Choroid plexus epithelial cell (primary cell): ENCODE results near the gene CIPC.

Experiments
- DNase-seq: peaks from one replicate; pipeline ENCODE4 v3.0.0-alpha.2; 2010; ENCODE audit warnings: low read depth
- H3K4me3 ChIP-seq: 2 replicates; pipeline ENCODE4 v1.5.1; 2011; ENCODE audit warnings: low read depth, mild to moderate bottlenecking, control low read depth, low read length, moderate library complexity
- TF ChIP-seq, protein P1 (sequence below): conservative IDR thresholded peaks from 2 replicates; pipeline ENCODE4 v1.5.1; 2011; ENCODE audit warnings: low read depth, mild to moderate bottlenecking, control low read depth, inconsistent platforms, low read length, moderate library complexity

CIPC gene

DNA sequence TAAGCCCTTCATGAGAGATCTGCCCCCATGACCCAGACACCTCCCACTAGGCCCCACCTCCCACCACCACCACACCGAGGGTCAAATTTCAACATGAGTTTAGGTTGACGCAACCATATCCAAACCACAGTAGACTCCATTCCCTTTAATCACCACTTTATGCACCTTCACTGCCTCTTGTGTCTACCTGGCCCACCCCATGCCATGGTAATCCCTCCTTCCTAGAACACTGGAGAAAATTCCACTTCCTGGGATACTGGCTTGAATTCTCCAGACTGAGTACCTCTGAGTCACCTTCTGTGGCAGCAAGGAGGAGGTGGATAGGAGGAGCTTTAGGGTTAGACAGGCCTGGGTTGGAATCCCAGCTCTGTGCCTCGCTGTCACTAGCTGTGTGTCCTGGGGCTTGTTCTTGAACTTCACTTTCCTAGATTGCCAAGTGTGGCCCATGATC is 26.1 kb upstream of the CIPC start:
- TF ChIP-seq, protein P1, sequence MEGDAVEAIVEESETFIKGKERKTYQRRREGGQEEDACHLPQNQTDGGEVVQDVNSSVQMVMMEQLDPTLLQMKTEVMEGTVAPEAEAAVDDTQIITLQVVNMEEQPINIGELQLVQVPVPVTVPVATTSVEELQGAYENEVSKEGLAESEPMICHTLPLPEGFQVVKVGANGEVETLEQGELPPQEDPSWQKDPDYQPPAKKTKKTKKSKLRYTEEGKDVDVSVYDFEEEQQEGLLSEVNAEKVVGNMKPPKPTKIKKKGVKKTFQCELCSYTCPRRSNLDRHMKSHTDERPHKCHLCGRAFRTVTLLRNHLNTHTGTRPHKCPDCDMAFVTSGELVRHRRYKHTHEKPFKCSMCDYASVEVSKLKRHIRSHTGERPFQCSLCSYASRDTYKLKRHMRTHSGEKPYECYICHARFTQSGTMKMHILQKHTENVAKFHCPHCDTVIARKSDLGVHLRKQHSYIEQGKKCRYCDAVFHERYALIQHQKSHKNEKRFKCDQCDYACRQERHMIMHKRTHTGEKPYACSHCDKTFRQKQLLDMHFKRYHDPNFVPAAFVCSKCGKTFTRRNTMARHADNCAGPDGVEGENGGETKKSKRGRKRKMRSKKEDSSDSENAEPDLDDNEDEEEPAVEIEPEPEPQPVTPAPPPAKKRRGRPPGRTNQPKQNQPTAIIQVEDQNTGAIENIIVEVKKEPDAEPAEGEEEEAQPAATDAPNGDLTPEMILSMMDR = no peak

DNA sequence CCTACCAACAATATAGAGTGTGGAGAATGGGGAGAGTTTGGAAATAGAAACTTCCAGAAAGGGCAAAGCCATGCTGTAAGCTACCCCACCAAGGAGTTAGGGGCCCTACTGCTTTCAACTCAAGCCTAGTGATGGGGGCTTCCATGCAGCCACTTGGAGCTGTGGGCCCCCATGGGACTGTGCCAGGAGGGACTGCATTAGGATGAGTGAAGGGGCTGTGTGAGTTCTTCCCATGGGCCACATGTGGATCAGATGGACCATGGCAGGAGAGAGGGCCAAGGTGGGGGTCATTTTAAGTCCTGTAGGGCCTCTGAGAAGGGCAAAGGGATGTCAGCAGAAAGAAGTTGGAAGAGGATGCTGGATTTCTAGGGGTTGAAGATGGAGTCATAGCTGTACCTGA is 23.1 kb upstream of the CIPC start:
- no peak overlapping the region for H3K4me3 ChIP-seq
- TF ChIP-seq, protein P1 = no peak
- DNase-seq = no peak

More for the DNA sequence above, 26.1 kb upstream of the CIPC start:
- H3K4me3 ChIP-seq = no peak overlapping the region
- DNase-seq = peak; percentile 36

DNA sequence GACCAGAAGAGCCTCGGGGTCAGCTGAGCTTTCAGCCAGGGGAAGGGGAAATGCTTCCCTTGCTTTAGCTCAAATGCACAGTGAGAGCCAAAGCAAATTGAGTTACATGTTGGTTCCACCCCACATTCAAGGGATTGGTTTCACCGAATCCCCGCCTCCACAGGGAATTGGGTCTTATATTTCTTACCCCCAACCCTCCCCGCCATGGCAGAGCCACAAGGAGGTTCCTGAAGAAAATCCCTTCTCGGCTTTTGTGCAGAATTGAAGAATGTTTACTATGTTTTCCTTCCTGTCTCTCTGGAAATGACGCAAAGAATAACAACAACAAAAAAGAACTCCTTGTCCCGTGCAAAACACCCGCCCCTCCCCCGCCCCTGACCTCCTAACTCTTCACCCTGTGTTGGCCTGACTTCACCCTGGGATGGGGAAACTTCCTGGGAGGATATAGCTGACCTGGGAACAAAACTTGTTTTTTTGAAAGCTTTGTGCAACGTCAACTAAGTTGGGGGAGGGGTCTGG is 21.9 kb upstream of the CIPC start:
- peak; percentile 73 for DNase-seq
- TF ChIP-seq, protein P1 = no peak
- peak overlapping the region; percentile 33 for H3K4me3 ChIP-seq

DNA sequence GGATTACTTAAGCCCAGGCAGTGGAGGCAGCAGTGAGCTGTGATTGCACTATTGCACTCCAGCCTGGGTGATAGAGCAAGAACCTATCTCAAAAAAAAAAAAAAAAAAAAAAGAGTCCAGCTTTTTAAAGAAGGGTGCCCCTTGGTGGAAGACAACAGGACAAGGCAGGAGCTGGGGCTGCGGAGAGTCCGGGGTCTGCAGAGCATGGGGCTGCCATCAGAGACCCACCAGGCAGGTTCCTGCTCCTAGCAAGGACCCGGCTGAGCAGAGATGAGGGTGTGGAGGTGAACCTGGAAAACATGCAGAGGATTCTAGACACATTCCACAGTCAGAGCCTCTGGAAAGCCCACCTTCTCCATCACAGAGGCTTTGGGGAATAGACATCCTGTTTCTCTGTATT is 21.0 kb upstream of the CIPC start:
- TF ChIP-seq, protein P1 = no peak
- no peak overlapping the region for H3K4me3 ChIP-seq
- no peak for DNase-seq

DNA sequence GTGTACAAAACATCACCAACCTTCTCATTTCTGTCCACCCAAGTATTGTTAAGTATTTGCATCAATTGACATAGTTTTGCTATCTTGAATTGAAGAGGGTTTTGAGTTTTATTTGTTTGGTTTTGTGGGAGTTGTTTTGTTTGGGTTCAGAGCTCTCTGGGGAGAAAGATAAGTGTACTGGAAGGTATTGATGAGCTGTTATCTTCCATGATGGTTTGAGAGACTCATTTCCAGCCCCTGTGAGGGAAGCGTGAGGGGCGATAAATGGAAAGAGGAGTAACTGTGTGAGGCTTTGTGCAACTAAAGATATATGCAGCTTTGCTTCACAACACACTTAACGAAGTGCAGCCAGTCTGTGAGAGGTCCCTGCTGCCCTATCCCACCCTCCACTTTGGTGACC is 15.7 kb upstream of the CIPC start:
- TF ChIP-seq, protein P1 = no peak
- no peak for DNase-seq

DNA sequence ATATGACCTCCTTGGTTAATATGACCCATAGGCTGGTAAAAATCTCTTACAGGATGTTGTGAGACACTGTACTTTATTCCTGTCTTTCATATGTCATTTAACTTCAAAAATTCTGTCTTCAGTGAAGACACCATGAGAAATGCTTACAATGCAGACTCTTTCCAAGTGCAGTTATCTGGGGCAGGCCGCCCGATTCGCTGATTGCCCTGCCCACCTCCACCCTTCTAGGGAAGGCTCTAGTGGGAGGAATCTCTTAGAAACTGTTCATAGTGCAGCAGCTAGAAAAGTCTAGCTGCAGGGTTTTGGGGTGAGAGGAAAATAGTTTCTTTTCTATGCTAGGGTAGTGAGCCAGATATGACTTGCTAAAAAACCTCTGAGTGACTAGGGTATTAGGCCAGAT is 15.0 kb upstream of the CIPC start:
- no peak for DNase-seq
- TF ChIP-seq, protein P1 = no peak
- H3K4me3 ChIP-seq = no peak overlapping the region

More for the DNA sequence above, 15.7 kb upstream of the CIPC start:
- H3K4me3 ChIP-seq = no peak overlapping the region

DNA sequence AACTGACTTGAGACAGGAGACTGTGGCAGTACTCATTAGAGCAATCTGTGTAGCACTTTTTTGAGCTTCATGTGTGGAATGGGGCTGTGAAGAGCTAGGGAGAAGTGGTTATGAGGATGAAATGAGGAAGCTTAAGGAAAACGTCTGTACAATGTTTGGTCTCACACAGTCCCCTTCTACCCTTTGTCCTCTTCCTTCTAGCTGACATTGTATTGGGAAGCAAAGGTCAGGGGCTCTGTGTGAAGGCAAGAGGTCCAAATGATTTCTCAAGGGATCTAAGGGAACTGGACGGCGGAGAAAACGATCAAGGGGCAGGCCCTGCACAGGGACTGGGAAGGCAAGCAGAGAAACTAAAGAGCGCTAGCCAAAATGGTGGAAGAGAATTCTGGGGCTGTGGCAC is 13.1 kb upstream of the CIPC start:
- DNase-seq = no peak
- H3K4me3 ChIP-seq = no peak overlapping the region
- TF ChIP-seq, protein P1 = no peak
